Activated CD4-positive, CD25-positive, alpha-beta regulatory T cell treated with anti-CD3 and anti-CD28 coated beads, Interleukin-2, amount 50 U/mL, for 24 hours (primary cell): ENCODE measurements around the gene NKAPL.
A peak's percentile ranks its signal among the peaks of the same experiment; 100 is the strongest.

ENCODE experiments used
- ATAC-seq, 2 donors: fragments of 150-1000 bp; cut with Tn5 transposase; one replicate each; pipeline ENCODE4 v1.10.0; 2021; ENCODE audit warnings: mild to moderate bottlenecking in 1 of 2, moderate library complexity in 1 of 2

NKAPL gene

DNA sequence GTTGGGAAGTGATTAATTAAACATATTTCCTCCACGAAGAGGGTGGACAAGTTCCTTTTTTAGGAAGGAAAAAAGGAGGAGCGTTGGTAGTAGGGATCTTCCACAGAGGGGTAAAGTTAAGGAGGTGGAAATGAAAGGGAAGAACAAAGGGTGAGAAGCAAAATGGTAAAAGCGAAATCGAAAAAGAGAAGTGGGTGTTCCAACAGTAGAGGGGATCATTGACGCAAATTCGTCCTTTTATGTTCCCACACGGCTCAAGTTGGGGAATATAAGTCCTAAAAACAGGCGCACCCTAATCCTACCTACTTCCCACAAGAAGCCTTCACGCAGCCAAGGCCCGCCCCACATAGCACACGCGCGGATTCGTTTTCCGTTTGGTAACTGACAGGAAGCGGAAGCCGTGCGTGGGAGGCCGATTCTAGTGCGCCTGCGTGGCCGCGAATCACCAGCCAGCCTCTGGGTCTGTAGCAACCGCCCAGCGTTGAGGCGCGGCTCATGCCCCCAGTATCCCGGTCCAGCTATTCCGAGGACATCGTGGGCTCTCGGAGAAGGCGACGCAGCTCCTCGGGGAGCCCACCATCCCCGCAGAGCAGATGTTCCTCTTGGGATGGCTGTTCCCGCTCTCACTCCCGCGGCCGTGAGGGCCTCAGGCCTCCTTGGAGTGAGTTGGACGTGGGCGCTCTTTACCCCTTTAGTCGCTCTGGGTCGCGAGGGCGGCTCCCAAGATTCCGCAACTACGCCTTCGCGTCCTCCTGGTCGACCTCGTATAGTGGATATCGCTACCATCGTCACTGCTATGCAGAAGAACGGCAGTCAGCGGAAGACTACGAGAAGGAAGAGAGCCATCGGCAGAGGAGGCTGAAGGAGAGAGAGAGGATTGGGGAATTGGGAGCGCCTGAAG is at the start of gene NKAPL:
Gene NKAPL (plus strand): TSS at position 421 of the 901 bp plus-strand sequence. CDS start 75 bp downstream, at position 496.
- peak; percentile 43 to 53 for ATAC-seq

DNA sequence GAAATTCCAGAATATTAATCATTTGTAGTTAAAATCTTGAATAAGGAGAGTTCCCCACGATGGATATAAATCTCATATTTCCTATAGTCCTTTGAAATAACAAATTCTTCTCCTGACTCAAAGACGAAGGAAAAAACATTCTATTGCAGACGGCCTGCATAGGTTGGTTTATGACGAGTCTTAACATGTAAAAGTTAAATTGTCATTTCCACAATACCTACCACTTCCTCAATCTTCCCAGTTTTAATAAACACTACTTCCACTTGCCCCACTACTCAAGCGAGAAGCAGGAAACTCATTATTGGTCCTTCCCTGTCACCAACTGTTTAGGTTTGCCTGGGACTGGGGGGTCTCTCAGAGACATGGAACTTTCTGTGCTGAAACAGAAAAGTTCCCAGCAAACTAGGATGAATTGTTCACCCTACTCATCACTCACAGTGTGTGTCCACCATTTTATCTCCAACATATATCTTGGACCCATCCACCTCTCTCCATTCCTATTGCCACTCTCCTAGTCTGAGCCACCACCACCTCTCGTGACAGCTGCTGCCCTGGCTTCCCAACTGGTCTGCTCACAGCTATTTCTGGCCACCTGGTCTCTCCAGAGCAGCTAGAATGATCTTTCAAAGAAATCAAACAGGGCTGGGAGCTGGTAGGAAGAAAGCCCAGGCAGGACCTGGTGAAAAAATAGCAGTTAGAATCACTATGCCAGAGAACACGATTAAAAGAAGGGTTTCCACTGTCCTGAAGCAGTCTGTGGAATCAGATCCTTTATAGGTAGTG is 49.2 kb upstream of the NKAPL start:
- no peak for ATAC-seq

DNA sequence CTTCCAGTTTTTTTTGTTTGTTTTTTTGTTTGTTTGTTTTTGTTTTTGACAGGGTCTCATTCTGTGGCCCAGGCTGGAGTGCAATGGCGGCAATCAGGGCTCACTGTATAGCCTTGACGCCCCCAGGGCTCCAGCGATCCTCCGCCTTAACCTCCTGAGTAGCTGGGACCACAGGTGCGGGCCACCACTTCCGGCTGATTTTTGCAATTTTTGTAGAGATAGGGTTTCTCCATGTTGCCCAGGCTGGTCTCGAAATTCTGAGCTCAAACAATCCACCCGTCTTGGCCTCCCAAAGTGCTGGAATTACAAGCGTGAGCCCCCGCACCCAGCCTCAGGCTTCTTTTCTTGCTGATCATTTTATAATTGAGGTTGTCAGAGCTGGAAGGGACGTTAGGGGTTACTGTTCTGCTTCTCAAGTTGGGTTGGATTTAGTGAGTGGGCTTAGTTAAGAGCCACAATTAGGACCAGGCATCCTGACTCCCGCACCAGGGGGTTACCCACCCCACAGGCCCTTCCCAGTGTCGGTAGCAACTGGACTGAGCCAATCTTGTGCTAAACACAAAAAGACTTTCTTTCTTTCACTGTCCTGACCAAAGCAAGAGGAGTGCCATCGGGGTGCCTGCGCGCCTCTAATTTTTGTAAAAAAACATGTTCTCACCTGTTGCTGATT is 47.1 kb upstream of the NKAPL start:
- ATAC-seq: peak in 1 of 2 donors; percentile 5

DNA sequence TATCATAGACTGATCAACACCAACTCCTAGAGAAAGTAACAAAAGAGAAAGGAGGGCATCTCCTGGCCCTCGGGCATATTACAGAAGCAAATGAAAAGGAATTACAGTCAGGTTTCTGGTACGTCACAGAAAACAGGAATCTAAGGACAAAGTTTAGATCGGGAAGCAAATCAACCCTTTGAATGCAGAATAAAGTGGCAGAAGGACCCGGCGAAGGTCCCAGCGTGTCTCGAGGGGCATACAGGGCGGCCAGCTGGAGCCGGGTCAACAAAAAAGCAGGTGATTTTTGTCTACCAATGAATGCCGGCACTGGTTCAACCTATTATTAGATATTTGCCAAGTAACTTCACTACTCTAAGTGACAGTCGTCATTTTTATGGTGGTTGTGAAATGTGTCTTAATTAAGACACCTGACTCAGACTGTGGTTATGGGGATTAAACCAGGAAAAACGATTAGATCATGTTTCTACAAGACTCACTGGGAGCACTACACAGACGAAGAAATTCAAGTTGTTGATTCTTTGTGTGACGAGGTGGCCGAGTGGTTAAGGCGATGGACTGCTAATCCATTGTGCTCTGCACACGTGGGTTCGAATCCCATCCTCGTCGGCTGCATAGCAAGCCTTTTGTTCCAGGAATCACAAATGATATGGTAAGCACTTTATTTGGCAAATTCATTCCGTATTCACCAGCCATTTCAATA is 46.4 kb upstream of the NKAPL start:
- ATAC-seq: peak; percentile 69 to 86

DNA sequence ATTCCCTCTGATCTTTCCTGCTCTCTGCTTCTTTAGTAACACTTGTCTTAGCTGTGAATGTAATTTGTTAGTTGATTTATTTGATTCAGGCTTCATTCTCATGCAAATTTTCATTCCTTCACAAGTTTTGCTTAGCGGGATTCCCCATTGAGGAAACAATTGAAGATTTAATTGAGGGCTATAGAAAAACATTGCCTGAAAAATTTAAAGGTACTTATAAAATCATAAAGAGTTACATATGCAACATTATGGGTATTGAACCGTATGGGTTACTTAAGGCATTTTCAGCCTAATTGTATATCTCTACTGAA is 45.9 kb upstream of the NKAPL start:
- no peak for ATAC-seq

DNA sequence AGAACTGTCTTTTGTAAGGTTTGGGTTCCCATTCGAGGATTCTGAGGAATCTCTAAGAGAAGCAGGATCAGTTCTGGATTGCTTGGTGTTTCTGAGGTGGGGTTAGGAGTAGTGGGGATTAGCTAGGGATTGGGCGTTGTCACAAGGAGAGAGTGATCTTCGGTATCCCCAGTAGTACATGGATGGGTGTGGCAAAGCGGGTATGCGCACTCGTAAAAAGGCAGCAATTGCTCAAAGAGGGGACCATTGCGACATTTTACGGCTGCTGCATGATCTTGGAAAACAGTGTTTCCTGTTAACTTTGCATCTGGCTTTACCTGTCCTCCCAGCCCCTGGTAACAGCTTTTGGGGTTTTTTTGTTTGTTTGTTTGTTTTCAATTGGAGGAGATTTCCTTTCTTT is 43.7 kb upstream of the NKAPL start:
- ATAC-seq: no peak

DNA sequence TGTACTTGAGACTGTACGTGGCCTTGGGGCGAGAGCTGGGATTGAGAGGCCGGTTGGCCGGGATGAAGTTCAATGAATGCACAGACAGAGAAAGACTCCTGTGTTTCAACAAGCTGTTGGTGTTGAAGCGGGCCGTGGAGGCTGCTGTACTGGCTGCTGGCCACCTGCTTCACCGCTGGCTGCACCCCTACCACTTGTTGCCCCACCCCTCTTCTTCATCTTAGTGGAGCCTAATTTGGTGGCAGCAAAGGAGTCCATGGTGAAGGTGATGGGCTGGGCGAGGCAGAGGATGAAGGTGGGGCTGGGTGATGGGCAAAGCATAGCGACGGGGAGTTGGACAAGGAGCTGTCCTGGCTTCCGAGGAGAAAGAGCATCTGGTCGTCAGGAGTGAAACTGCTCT is 41.2 kb upstream of the NKAPL start:
- ATAC-seq: no peak

DNA sequence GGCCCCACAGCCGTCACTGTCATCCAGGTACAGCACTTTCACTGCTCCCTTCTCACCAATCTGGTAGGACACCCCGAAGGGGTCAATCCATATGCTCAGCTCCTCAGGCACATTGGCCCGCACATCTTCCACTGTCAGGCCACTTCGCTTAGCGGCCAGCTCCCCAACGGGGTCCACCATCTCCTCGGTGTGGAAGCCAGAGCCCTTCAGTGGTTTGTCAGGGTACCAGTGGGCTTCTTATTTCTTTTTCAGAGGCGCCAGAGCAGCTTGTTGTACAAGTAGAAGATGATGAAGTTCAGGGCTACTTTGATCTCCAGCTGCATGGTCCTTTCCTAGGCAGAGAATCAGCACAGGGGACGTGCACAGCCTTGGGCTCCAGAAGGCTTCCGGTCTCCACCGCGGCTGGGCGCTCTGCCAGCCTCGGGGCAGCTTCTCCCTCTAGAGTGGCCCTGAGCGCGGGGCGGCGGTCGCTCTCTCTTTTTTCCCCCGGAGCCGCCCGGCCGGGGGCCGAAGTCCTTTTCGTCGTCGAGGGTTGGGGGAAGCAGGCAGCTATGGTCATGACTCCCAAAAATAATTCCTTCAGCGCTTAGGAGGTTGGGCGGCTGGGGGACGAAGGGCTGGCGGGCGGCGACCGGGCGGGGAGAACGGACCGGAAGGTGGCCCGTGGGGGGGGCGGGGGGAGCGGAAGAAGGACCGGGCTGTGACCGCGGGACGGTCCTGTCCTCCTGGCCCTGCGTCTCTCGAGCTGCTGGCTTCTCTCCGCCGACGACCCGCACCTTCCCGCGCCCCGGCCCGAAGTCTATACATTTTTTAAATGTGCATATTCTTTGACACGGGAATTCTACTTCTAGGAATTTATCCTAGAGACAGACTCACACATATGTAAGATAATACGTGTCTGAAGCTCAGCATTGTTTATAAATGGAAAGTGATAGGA is 40.5 kb upstream of the NKAPL start:
- peak; percentile 34 to 44 for ATAC-seq

DNA sequence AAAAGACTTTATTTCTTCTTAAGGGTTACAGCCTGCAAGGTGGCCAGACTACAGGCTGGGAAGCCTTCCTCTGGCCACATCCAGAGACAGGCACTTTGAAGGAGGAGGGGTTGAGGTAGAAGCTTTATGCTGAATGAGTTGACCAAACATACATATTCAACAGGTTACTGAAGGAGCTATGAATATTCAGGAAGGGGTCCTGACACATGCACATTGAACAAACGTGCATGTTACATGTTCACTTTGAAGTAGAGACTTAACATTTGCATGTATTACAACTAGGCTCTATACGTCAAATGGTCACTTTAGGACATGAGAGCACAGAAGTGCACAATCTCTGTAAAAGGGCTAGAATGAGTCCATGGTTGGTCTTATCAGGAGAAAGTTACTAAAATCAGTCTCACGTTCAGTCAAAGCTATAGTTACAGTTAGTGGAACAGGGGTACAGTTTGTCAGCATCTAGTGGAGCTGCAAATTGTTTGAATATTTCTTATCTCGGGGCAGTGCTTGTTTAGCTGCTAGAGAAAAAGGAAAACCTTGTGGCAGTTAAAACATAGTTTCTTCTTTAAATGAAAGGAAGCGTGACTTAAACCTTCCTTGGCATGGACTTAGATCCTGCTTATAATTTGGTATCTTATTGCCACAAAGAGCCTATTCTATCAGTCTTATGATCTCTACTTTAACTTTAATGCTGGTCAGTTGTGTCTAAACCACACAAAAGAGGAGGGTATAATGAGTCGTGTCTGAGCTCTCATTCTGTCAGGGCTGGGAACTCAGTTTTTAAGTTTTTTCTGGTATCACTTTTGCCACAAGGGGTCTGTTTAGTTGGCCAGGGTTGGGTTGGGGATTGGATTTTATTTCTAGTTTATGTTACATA is 38.6 kb upstream of the NKAPL start:
- ATAC-seq: no peak

DNA sequence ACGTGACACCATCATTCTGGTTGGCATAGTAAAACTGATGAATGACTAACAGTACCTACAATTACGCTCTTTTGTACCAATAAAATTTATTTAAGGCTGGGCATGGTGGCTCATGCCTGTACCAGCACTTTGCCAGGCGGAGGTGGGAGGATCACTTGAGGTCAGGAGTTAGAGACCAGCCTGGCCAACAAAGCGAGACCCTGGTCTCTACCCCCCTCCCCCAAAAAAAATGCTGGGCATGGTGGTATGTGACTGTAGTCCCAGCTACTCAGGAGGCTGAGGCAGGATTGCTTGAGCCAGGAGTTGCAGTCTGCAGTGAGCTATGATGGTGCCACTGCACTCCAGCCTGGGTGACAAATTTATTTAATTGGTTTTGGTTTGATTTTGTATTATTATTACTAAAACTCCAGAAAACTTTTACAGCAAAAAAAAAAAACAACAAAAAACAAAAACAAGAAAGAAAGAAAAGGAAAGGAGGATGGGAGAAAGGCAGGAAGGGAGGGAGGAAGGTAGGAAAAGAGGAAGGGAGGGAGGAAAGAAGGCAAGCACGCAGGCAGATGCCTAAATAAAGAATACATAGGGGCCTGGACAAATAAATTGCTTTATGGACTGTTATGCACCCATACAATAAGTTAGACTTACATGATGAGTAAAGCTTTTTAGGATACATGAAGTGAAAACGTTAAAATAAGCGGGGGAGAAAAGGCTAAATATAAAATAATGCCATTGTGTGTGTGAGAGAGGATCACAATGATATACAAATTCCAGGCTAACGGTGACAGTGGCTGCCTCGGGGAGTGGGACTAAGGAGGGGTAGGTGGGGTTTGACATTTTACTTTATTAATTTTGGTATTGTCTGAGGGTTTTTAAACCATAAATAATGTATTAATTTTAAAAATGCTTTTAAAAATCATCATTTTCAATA is 34.7 kb upstream of the NKAPL start:
- no peak for ATAC-seq

DNA sequence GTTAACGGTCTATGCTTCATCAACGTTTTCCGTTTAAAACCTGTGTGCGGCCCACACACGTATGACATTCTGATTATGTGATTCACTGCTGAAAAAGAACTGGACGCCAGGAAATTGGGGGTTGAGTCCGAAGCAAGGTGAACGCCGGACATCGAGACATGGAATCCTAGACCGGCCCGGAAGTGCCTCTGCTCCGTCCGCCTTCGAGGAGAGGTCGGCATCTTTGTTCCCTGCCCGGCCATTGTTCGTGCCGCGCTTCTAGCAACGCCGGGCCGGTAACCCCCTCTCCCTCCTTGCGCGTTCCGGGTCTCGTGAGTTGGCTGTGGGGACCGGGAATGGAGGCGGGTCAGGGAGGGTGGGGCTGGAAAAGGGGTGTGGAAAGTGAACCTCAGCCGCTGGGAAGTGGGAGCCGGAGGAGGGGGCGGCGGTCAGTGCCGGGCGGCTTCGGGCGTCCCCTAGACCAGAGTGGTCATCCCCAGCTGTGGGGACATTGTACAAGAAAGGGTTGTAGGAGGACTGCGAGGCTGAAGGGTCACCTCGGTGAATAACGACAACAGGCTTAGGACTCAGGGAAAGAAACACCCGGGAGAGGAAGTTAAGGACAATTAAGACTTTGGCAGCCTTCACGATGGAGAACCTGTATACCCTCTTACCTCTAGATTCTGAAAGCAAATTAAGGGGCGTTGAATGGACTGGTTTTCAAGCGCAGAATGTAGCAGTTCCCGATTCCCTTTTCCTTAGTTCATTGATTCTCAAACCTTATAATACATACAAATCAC is 33.9 kb upstream of the NKAPL start, which contains the start of gene ZSCAN9:
Gene ZSCAN9 (plus strand): TSS at position 220 of the 779 bp plus-strand sequence. CDS start 1,810 bp downstream, outside the sequence.
- peak; percentile 80 to 82 for ATAC-seq

DNA sequence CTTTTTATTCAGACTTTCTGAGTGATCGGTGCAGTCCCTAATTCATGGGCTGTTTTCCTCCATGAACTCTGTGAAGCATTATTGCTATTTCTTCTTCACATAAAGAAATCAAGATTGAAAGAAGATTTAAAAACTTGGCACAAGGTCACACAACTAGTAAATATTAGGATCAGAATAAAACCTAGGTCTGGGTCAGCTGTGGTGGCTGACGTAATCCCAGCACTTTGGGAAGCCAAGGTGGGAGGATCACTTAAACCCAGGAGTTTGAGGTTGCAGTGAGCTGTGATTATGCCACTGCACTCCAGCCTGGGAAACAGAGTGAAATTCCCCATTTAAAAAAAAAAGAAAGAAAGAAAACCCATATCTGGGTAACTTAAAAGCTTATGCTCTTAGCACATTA is 32.6 kb upstream of the NKAPL start:
- ATAC-seq: no peak

DNA sequence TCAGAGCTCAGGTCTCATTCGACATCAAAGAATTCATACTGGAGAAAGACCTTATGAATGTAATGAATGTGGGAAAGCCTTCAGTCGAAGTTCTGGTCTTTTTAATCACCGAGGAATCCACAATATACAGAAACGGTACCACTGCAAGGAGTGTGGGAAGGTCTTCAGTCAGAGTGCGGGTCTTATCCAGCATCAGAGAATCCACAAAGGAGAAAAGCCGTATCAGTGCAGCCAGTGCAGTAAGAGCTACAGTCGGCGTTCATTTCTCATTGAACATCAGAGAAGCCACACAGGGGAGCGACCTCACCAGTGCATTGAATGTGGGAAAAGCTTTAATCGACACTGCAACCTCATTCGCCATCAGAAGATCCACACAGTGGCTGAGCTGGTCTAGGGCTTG is 26.3 kb upstream of the NKAPL start:
- no peak for ATAC-seq

DNA sequence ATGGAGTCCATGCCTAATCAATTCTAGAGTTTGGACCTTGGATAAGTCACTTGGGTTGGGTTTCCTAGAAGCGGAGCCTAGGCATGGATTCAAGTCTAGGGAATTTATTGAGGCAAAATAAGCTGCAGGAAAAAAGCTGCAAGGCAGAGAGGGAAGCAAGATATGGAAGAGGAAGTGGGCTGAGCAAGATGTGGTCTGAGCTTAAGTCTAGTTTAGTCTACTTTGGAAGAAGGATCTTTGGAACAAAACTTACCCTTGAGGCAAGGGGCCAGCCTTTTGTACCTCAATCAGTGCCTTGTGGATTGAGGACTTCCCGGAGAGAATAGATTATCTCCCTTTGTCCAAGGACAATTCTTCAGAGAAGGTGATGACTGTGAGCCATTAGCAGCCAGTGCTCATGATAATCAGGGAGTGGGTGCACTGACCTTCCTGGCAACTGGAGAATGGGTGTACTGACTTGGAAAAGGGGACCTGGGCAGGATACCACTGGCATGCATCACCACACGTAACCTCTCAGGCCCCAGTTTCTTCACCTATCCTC is 23.1 kb upstream of the NKAPL start:
- ATAC-seq: no peak

DNA sequence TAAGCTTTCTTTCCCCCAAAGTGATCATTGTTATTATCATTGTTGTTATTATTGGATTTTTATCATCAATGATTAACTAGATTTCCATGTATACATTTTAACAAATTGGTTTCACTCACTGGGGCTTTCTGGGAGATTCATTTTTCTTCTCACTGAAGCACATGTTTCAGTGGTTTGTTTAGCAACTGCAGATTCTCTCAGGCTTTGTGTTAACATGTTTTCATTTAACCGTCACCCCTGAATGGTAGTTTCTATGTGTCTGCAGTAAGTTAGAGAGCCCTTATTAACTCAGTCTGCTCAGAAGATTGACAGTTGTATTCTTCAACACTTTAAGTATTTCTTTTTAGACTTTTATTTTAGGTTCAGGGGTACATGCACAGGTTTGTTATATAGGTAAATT is 19.5 kb upstream of the NKAPL start:
- no peak for ATAC-seq

DNA sequence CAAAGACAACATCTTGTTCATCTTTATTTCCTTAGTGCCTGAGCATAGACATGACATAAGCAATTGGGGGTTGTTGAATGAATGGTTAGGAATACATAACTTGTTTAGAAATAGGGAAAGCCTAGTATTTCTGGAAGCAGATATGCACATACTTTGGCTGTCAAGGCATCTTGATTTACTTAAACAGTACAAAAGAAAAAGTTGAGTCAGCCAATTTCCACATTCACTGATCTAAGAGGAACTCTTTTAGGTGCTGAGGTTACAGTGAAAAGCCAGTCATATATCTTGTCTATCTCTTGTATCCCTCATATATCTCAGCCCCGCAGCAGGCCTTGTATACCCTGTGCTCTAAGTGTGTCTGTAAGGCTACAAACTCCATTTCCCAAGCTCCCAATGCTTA is 18.6 kb upstream of the NKAPL start:
- no peak for ATAC-seq

DNA sequence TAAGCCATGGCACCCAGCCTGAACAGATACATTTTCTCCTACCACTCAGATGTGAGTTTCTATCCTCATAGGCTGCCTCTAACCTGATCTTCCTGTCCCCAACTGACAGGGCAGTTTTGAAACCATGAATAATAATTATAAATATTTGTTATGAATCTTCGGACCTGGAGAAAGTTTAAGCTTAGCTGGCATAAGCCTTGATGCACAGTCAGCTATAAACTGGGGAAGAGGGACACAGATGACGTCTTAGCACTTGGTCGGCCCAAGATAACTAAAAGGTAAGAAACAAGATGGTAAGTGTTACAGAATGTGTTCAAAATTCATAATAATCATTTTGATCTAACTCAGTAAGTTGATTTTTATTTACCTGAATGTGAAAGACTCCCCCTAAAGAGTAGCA is 15.2 kb upstream of the NKAPL start:
- ATAC-seq: no peak
